Fibroblast of lung (primary cell): Measurements from ENCODE around the gene DYSF. TPM values are rescaled to one million over a fixed set of nuclear protein-coding genes. Genes with fewer than 3 reads are reported as not detected.
"Not testable (repeated sequence)": the region's sequence is repeated elsewhere in the genome, so short reads cannot be mapped to it uniquely, and the experiment has no call there.

Source experiments
- DNase-seq, 2 donors: peaks; one replicate each; pipeline versions ENCODE4 v3.0.0 to v3.0.0-alpha.2; 2010; ENCODE audit warnings: low read depth in 2 of 2
- H2AFZ ChIP-seq: 2 replicates; pipeline ENCODE4 v1.5.1; 2012; ENCODE audit warnings: low read length, control low read depth, inconsistent platforms
- H3K27ac ChIP-seq: 2 replicates; pipeline ENCODE4 v1.5.1; 2011; ENCODE audit warnings: low read length, control low read depth; ENCODE audit not compliant: insufficient read depth
- H3K27me3 ChIP-seq: 2 replicates; pipeline ENCODE4 v1.5.1; 2011; ENCODE audit warnings: mild to moderate bottlenecking, low read length; ENCODE audit not compliant: control insufficient read depth, insufficient read depth
- H3K36me3 ChIP-seq: 2 replicates; pipeline ENCODE4 v1.5.1; 2011; ENCODE audit warnings: low read length; ENCODE audit not compliant: control insufficient read depth, insufficient read depth
- H3K4me1 ChIP-seq: 2 replicates; pipeline ENCODE4 v1.5.1; 2011; ENCODE audit warnings: low read length; ENCODE audit not compliant: control insufficient read depth, insufficient read depth; ENCODE audit errors: extremely low read depth
- H3K4me2 ChIP-seq: 2 replicates; pipeline ENCODE4 v1.5.1; 2011; ENCODE audit warnings: low read length, control low read depth; ENCODE audit not compliant: insufficient read depth; ENCODE audit errors: extremely low read depth
- H3K4me3 ChIP-seq, 4 experiments: fragments of 200-600 bp in 1 of 4; sonication (generic) in 1 of 4; replicated peaks in 1 of 4; 2 replicates each; pipeline ENCODE4 v1.5.1; 2011 to 2016; ENCODE audit warnings: low read length in 4 of 4, low read depth in 3 of 4, mild to moderate bottlenecking in 3 of 4, control low read depth in 2 of 4, inconsistent platforms in 1 of 4, mixed read lengths in 1 of 4; ENCODE audit not compliant: insufficient read depth in 1 of 4; ENCODE audit errors: control extremely low read depth in 1 of 4
- H3K79me2 ChIP-seq: 2 replicates; pipeline ENCODE4 v1.5.1; 2012; ENCODE audit warnings: mild to moderate bottlenecking, low read length, inconsistent platforms; ENCODE audit not compliant: control insufficient read depth, insufficient read depth
- H3K9ac ChIP-seq: 2 replicates; pipeline ENCODE4 v1.5.1; 2011; ENCODE audit warnings: mild to moderate bottlenecking, low read length, control low read depth; ENCODE audit not compliant: insufficient read depth
- H3K9me3 ChIP-seq: 2 replicates; pipeline ENCODE4 v1.5.1; 2012; ENCODE audit warnings: low read depth, low read length; ENCODE audit not compliant: control insufficient read depth, insufficient read depth
- H4K20me1 ChIP-seq: 2 replicates; pipeline ENCODE4 v1.5.1; 2011; ENCODE audit warnings: low read length; ENCODE audit not compliant: control insufficient read depth, insufficient read depth; ENCODE audit errors: extremely low read depth
- EZH2 ChIP-seq: IDR thresholded peaks from 2 replicates; pipeline ENCODE4 v1.5.1; 2012; ENCODE audit warnings: low read length, control low read depth, mild to moderate bottlenecking; ENCODE audit errors: missing control alignments
- polyA plus RNA-seq, 2 donors: library from polyadenylated mRNA; depleted of rRNA in 1 of 2; stranded (reverse) in 1 of 2; unstranded in 1 of 2; fragments of >200 nt; gene quantifications; 2 replicates each; pipeline ENCODE4 v1.2.1, GENCODE V29; 2011 to 2012; ENCODE audit warnings: missing spikeins in 1 of 2
- total RNA-seq: library from RNA; depleted of rRNA; stranded (reverse); fragments of >200 nt; gene quantifications from 2 replicates; pipeline ENCODE4 v1.2.1, GENCODE V29; 2014
- TF ChIP-seq, protein P1 (sequence below), 2 donors: IDR thresholded peaks in 1 of 2; conservative IDR thresholded peaks in 1 of 2; 1 replicate in 1 of 2; 2 replicates in 1 of 2; pipeline ENCODE4 v1.5.1; 2011 to 2012; ENCODE audit warnings: low read length in 2 of 2, control low read depth in 1 of 2, inconsistent platforms in 1 of 2, low read depth in 1 of 2, mild to moderate bottlenecking in 1 of 2

Gene DYSF
- total and polyA plus RNA-seq, 2 donors (not counting 1 experiment from before 2014, with no cell fraction given): under 0.01 to 0.67 TPM

DNA sequence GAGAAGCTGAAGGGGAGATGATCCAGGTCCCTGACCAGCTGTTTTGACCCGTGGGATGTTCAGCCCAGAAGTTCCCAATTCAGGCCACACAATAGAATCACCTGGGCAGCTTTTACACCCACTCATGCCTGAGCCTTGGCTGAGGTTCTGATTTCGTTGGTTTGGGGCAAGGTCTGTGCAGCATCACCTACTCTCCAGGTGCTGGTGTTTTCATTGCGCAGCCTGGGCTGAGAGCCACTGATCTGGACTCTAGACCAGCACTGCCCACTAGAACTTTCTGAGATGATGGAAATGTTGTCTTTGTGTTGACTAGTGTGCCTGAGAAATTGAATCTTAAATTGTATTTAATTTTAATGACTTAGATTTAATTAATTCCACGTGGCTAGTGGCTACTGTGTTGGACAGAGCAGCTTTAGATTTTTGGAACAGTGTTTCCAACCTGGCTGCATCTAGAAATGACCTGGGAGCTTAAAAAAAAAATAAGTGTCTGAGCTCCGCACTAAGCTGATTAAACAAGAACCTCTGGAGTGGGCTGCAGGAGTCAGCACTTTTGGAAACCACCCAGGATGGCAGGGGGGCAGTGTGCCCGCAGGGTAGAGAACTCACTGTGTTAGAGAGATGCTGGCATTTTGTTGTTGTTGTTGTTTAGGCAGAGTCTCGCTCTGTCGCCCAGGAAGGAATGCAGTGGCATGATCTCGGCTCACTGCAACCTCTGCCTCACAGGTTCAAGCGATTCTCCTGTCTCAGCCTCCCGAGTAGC lies 33.7 kb downstream of the DYSF start:
- H3K36me3 ChIP-seq: no peaks in the 10 kb centered on the region
- H3K4me1 ChIP-seq: no peaks in the 10 kb centered on the region
- H4K20me1 ChIP-seq: no peaks in the 10 kb centered on the region
- H3K27me3 ChIP-seq: peaks cover 3% of the 10 kb centered on the region
- no peak for DNase-seq
- H2AFZ ChIP-seq: no peak overlapping the region
- TF ChIP-seq EZH2: no peak
- TF ChIP-seq, protein P1, sequence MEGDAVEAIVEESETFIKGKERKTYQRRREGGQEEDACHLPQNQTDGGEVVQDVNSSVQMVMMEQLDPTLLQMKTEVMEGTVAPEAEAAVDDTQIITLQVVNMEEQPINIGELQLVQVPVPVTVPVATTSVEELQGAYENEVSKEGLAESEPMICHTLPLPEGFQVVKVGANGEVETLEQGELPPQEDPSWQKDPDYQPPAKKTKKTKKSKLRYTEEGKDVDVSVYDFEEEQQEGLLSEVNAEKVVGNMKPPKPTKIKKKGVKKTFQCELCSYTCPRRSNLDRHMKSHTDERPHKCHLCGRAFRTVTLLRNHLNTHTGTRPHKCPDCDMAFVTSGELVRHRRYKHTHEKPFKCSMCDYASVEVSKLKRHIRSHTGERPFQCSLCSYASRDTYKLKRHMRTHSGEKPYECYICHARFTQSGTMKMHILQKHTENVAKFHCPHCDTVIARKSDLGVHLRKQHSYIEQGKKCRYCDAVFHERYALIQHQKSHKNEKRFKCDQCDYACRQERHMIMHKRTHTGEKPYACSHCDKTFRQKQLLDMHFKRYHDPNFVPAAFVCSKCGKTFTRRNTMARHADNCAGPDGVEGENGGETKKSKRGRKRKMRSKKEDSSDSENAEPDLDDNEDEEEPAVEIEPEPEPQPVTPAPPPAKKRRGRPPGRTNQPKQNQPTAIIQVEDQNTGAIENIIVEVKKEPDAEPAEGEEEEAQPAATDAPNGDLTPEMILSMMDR (conservative IDR thresholded peaks at IDR 0.05 in 1 of 2, IDR thresholded peaks at IDR 0.05 in 1 of 2; ENCODE audit: low read depth in 1 of 2, low read length in 2 of 2): no peak
- no peak overlapping the region for H3K4me3 ChIP-seq
- no peak overlapping the region for H3K27ac ChIP-seq
- no peaks in the 10 kb centered on the region for H3K9me3 ChIP-seq
- H3K79me2 ChIP-seq: no peaks in the 10 kb centered on the region
- no peak overlapping the region for H3K4me2 ChIP-seq
- no peak overlapping the region for H3K9ac ChIP-seq

DNA sequence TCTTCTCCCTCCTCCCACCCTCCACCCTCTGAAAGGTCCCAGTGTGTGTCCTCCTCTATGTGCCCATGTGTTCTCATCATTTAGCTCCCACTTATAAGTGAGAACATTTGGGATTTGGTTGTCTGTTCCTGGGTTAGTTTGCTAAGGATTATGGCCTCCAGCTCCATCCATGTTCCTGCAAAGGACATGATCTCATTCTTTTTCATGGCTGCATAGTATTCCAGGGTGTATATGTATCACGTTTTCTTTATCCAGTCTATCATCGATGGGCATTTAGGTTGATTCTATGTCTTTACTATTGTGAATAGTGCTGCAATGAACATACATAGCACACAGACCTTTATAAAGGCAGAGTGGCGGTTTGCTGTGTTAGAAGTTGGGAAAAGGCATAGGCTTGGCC lies 38.2 kb downstream of the DYSF start:
- H3K9me3 ChIP-seq, H4K20me1 ChIP-seq, H3K4me2 ChIP-seq, H3K36me3 ChIP-seq, DNase-seq, H3K4me3 ChIP-seq, H3K27ac ChIP-seq, H3K9ac ChIP-seq, H3K27me3 ChIP-seq, H3K79me2 ChIP-seq, H3K4me1 ChIP-seq, H2AFZ ChIP-seq: not testable (repeated sequence)

DNA sequence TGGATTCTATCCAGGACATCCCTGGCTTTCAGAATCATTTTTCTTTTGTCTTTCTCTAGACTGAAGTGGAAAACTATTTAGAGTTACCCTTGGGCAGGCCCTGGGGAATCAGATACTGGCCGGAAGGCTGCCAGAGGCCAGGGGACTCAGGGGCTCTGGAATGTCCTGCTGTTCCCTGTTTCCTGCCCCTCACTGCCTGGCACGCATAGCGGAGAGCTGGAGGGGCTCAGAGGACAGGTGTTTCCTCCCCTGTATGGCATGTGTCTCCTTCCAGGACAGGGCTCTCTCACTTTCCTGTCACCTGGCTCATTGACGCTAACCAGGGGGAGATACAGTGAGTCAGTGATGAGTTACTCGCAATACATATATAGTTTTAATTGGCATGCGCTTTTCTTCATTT lies 38.8 kb downstream of the DYSF start:
- no peaks in the 10 kb centered on the region for H3K36me3 ChIP-seq
- TF ChIP-seq, protein P1 (conservative IDR thresholded peaks at IDR 0.05 in 1 of 2, IDR thresholded peaks at IDR 0.05 in 1 of 2; ENCODE audit: low read depth in 1 of 2, low read length in 2 of 2): no peak
- no peak for TF ChIP-seq EZH2
- no peak overlapping the region for H2AFZ ChIP-seq
- H3K9ac ChIP-seq: no peak overlapping the region
- H3K27me3 ChIP-seq: peaks cover 3% of the 10 kb centered on the region
- no peak overlapping the region for H3K4me3 ChIP-seq
- H3K4me1 ChIP-seq: no peaks in the 10 kb centered on the region
- H3K4me2 ChIP-seq: no peak overlapping the region
- no peaks in the 10 kb centered on the region for H3K9me3 ChIP-seq
- no peak for DNase-seq
- H3K27ac ChIP-seq: no peak overlapping the region
- no peaks in the 10 kb centered on the region for H3K79me2 ChIP-seq
- H4K20me1 ChIP-seq: no peaks in the 10 kb centered on the region
